Lower leg skin (tissue), 3 donors: ENCODE measurements around the gene AQP2.

Experiments
- CTCF ChIP-seq, 3 donors: fragments of 450-650 bp; IDR thresholded peaks; one replicate each; pipeline ENCODE4 v1.5.1; 2016; ENCODE audit warnings: antibody characterized with exemption in 3 of 3, mild to moderate bottlenecking in 3 of 3, moderate library complexity in 2 of 3
- POLR2A ChIP-seq, 2 donors: fragments of 450-650 bp; IDR thresholded peaks; one replicate each; pipeline ENCODE4 v1.6.1; 2016 to 2017; ENCODE audit warnings: antibody characterized with exemption in 2 of 2, mild to moderate bottlenecking in 1 of 2, moderate library complexity in 1 of 2

- TF ChIP-seq CTCF (IDR thresholded peaks at IDR 0.05) (no peak), POLR2A (IDR thresholded peaks at IDR 0.05) (no peak)
Measured at GRCh38 chr12:49909356-49909755, 41.2 kb upstream of the AQP2 start.
